GM18907 (cell line): ENCODE measurements around the gene IL34.
"Not testable (repeated sequence)": the region's sequence is repeated elsewhere in the genome, so short reads cannot be mapped to it uniquely, and the experiment has no call there.

Source experiments
- ATAC-seq: cut with Tn5 transposase; IDR thresholded peaks from one replicate; pipeline ENCODE4 v1.9.1; 2021; ENCODE audit warnings: mild to moderate bottlenecking, moderate library complexity; ENCODE audit not compliant: unreplicated experiment

The IL34 gene

DNA sequence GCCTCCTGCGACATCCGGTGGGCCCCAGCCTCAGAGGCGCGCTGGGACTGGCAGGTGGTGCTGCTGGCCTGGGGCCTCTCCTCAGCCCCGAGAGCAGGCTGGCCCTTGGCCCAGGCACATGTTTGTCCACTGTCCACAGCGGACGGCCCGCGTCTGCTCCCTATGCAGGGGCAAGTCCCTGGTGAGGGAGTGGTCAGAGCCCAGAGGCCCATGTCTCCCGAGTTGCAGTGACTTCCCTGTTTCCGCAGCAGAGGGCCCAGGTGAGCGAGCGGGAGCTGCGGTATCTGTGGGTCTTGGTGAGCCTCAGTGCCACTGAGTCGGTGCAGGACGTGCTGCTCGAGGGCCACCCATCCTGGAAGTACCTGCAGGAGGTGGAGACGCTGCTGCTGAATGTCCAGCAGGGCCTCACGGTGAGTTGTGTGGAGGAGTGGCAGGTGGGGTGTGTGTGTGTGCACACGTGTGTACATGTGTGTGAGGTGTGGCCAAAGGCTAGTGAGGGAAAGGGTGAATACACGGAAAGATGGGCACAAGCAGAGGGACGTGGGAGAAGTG is 10.4 kb downstream of the IL34 start:
- no peak for ATAC-seq

DNA sequence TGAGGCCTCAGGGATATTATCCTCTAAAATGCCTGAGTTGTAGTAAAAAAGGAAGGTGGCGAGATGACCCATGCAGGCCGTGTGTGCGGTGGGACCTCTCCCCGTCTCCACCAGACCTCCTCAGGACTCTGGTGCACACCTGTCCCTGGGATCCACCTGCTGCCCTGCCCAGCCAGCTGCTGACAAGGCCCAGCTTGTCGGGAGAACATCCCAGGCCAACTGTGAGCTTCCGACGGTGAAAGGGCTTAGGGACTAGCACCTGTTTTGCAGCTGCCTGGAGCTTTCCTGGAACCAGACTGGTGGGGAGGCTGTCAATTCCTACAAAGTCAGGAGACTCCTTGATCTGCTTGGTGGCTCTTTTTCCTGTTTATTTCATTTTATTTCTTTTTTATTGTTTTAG is 11.6 kb downstream of the IL34 start:
- no peak for ATAC-seq

DNA sequence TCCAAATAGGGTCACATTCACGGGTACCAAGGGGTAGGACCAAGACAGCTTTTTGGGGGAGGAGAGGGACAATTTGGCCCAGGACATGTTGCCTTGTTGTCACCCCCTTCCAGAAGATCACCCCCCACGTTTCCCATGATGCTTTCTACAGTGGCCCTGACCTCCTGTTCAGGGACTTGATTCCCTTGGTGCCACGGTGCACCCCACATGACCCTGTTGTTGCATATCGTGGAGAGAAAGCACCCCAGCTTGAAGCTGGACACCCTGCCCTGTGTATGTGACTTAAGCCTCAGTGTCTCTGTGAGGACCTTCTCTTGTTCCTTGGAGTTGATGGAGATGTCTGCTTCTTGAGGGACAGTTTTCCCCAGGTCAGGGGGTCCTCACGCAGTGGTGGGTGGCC is 12.6 kb downstream of the IL34 start:
- ATAC-seq, result no peak

GRCh38 chr16:70659546-70659945 is 13.2 kb downstream of the IL34 start:
- ATAC-seq, result no peak

DNA sequence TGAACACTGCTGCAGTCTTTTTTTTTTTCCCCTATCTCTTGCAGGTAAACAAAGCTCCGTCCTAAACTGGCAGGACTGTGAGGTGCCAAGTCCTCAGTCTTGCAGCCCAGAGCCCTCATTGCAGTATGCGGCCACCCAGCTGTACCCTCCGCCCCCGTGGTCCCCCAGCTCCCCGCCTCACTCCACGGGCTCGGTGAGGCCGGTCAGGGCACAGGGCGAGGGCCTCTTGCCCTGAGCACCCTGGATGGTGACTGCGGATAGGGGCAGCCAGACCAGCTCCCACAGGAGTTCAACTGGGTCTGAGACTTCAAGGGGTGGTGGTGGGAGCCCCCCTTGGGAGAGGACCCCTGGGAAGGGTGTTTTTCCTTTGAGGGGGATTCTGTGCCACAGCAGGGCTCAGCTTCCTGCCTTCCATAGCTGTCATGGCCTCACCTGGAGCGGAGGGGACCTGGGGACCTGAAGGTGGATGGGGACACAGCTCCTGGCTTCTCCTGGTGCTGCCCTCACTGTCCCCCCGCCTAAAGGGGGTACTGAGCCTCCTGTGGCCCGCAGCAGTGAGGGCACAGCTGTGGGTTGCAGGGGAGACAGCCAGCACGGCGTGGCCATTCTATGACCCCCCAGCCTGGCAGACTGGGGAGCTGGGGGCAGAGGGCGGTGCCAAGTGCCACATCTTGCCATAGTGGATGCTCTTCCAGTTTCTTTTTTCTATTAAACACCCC is 13.8 kb downstream of the IL34 start:
- no peak for ATAC-seq

GRCh38 chr16:70660672-70661350 is 14.5 kb downstream of the IL34 start:
- ATAC-seq, result no peak

DNA sequence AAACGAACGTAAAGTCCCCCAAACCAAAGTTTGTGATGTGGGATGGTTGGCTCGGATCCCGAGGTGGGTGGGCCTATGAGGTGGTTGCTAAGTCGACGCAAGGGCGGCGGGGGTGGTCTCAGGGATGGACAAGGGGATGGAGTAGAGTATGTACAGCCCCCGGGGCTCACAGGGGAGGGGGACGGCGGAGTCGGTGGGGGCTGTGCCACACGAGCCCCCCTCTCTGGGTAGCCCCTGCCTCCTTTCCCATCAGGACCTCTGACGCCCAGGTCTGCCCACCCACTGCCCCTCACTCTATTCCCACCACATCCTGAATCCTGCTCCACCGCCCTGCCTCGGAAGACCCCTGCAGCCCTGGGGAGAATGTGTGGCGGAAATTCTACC is 15.2 kb downstream of the IL34 start:
- ATAC-seq, result no peak

DNA sequence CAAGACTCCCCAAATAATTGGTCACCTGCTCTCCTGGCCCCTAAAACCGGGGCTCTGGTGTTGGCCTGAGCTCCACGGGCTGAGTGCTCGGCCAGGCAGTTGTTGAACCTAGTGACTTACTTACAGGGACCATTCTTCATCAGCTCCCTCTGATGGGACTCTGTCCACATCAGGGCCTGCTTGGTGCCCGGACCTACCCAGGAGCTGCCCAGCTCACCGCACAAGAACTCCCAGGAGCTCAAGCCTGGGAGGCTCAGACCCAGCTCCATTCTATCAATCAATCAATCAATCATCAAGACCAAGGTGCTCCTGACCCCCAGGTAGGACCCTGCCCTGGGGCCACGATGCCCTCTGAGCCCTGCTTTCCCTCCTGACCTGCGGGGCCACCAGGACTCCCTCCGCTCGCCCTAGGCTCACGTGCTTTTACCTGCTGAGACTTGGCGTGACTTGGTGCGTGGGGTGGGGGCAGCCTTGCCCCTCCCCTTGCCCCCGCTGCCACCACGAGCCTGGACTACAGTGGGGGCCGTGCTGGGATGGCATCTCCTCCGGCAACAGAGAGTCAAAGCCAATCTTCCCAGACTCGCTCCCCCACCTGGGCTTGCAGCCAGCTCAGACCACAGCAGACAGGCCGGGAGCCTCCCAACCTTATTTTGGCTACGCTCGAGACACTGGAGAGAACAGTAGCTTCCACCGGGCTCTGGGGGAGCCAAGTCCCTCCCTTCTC is 15.7 kb downstream of the IL34 start:
- ATAC-seq, result no peak

GRCh38 chr16:70662991-70663523 is 16.7 kb downstream of the IL34 start:
- ATAC-seq, result no peak

GRCh38 chr16:70663524-70664324 is 17.4 kb downstream of the IL34 start:
- ATAC-seq, result no peak

- ATAC-seq, result no peak
These were observed 18.2 kb downstream of the IL34 start for GRCh38 chr16:70664325-70665112.

GRCh38 chr16:70665113-70665694 is 18.8 kb downstream of the IL34 start:
- no peak for ATAC-seq

- no peak for ATAC-seq
These were observed 19.7 kb downstream of the IL34 start for GRCh38 chr16:70665806-70666735.

- ATAC-seq, result no peak
These were observed 23.8 kb downstream of the IL34 start for GRCh38 chr16:70670175-70670574.

- ATAC-seq, result not testable (repeated sequence)
These were observed 24.6 kb downstream of the IL34 start for GRCh38 chr16:70670938-70671337.

DNA sequence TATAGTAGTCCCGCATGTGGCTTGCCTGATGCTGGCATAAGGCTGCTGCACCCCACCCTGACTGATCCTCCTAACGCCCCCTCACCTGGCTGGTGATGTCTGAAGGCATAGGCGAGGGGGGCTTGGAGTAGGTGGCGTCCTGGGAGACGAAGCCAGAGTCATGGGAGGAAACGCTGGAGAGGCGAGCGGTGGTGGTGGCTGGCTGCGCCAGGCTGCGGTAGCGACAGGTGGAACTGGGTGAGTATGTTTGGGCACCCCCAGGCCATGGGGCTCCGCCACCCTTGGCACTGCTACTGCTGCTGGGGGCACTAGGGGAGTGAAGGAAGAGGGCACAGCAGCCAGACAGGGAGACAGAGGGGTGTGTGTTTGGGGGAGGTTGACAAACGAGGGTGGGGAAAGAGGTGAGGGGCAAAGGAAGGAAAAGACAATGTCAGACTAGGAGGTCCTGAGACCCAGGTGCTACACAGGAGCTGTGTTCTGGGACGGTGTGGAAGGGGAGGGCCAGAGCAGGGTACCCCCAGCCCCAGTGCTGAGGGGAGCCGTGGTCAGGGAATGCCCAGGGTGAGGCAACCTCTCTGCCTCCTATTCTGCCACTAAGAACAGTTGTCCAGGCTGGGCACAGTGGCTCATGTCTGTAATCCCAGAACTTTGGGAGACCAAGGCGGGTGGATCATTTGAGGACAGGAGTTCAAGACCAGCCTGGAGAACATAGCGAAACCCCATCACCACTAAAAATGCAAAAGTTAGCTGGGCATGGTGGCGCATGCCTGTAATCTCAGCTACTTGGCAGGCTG is 28.1 kb downstream of the IL34 start:
- ATAC-seq, result no peak

DNA sequence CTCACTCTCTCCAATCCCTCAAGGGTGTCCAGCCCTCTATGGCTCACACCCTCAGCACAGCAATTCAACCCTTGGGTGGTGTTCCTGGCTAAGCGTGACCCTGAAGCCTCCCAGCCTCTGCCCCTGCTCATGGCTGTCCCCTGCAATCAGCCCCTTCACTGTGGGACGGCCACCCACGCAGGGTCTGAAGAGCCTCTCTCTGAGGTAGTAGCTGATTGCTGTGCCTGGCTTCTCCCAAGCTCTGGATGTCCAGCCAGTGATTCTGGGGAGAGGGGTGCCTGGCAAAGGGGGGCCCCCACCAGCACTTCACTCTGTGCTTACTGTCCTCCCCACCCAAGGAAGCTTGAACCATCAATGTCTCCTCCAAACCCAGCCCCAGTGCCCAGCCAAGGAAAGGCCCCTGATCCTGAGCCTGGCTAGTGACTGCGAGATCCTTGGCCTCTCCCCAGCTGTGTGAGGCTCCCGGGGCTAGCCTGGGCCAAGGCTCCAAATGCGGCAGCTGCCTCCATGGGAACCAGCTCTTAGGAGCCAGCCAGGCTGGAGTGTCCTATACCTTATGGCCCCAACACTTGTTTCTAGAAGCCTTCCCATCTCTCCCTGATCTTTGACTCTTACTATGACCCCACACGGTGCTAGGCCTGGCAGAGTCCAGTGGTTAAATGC is 29.6 kb downstream of the IL34 start:
- ATAC-seq, result no peak
